ENCODE data around the gene RAB33A.
"Not testable (repeated sequence)": the region's sequence is repeated elsewhere in the genome, so short reads cannot be mapped to it uniquely, and the experiment has no call there.

The RAB33A gene

DNA sequence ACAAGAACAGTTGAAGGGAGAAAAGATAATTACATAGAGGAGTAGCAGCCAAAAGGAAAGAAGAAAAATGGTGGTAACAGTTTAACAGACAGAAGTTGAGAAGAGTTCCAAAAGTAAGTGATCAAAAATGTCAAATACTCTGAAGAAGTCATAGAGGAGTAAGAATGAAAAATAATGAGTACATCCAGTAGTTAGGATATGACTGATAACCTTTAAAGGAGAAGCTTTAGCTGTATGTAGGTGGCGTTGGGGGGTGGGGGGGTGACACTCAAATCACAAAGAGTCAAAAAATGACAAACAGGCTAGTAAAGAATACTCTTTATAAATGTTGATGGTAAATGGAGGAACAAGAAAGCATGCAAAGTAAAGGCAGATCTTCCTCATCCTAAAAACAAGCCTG lies 40.6 kb downstream of the RAB33A start:
- Histone ChIP-seq H3K36me3 (ENCODE audit: control insufficient read depth, insufficient read depth, low read length) (no peaks in the 10 kb centered on the region), H3K4me3 (ENCODE audit: low read length) (no peak overlapping the region), H3K27me3 (ENCODE audit: control insufficient read depth, insufficient read depth, low read length) (no peaks in the 10 kb centered on the region), H3K27ac (ENCODE audit: low read depth, low read length) (no peak overlapping the region), H3K9ac (ENCODE audit: low read length) (no peak overlapping the region), H3K4me1 (ENCODE audit: control insufficient read depth, insufficient read depth, low read length) (no peaks in the 10 kb centered on the region)

DNA sequence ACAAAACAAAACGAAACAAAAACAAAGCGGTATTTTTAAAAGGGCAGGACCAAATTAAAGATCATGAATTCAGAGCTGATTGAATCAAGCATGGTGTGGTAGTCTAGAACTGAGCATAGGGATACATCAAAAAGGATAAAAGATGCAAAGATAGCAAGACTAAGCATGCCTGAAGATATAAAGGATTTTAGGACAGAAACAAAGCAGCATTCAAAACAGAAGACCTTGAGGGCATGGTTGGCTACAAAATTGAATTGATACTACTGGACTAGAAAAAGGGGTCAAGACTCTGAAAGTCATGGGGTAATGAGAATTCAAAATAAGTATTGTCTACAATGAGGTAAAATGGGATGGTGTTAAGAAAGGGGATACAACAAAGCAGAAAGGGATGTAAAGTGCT lies 41.6 kb downstream of the RAB33A start:
- Histone ChIP-seq H3K27ac (ENCODE audit: low read depth, low read length) (no peak overlapping the region), H3K9ac (ENCODE audit: low read length) (no peak overlapping the region), H3K36me3 (ENCODE audit: control insufficient read depth, insufficient read depth, low read length) (no peaks in the 10 kb centered on the region), H3K4me1 (ENCODE audit: control insufficient read depth, insufficient read depth, low read length) (no peaks in the 10 kb centered on the region), H3K27me3 (ENCODE audit: control insufficient read depth, insufficient read depth, low read length) (no peaks in the 10 kb centered on the region), H3K4me3 (ENCODE audit: low read length) (no peak overlapping the region)

- Histone ChIP-seq H3K27ac (ENCODE audit: low read depth, low read length) (no peak overlapping the region), H3K36me3 (ENCODE audit: control insufficient read depth, insufficient read depth, low read length) (no peaks in the 10 kb centered on the region), H3K9ac (ENCODE audit: low read length) (no peak overlapping the region), H3K4me3 (ENCODE audit: low read length) (no peak overlapping the region), H3K27me3 (ENCODE audit: control insufficient read depth, insufficient read depth, low read length) (no peaks in the 10 kb centered on the region), H3K4me1 (ENCODE audit: control insufficient read depth, insufficient read depth, low read length) (no peaks in the 10 kb centered on the region)
Measured at GRCh38 chrX:130216320-130216719, 44.6 kb downstream of the RAB33A start.

GRCh38 chrX:130224810-130225209 lies 53.0 kb downstream of the RAB33A start:
- H3K4me3 ChIP-seq (ENCODE audit: low read length): no peak overlapping the region
- H3K36me3 ChIP-seq (ENCODE audit: control insufficient read depth, insufficient read depth, low read length): peaks cover 3% of the 10 kb centered on the region
- H3K4me1 ChIP-seq (ENCODE audit: control insufficient read depth, insufficient read depth, low read length): no peaks in the 10 kb centered on the region
- H3K27ac ChIP-seq (ENCODE audit: low read depth, low read length): no peak overlapping the region
- H3K9ac ChIP-seq (ENCODE audit: low read length): no peak overlapping the region
- no peaks in the 10 kb centered on the region for H3K27me3 ChIP-seq (ENCODE audit: control insufficient read depth, insufficient read depth, low read length)

DNA sequence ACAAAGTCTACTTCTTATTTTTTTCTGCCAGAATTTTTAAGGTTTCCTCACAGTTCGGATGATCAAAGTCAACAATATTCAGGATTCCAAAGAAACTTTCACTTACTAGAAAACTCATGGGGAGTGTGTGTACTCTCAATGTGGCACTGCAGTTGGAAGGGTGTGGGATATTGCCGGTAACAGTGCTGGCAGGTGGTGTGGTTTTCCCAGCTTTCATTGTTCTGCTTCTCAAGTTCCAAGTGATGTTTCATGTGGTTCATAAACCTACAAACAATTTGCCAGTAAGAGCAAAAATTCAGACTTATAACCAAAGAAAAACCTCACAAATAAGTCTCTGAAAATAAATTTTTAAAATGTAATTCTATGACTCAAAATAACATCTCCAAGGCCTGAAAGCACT lies 57.1 kb downstream of the RAB33A start:
- Histone ChIP-seq H3K27me3 (ENCODE audit: control insufficient read depth, insufficient read depth, low read length) (no peaks in the 10 kb centered on the region), H3K4me1 (ENCODE audit: control insufficient read depth, insufficient read depth, low read length) (no peaks in the 10 kb centered on the region), H3K9ac (ENCODE audit: low read length) (no peak overlapping the region), H3K36me3 (ENCODE audit: control insufficient read depth, insufficient read depth, low read length) (peaks cover 3% of the 10 kb centered on the region), H3K27ac (ENCODE audit: low read depth, low read length) (no peak overlapping the region), H3K4me3 (ENCODE audit: low read length) (no peak overlapping the region)

DNA sequence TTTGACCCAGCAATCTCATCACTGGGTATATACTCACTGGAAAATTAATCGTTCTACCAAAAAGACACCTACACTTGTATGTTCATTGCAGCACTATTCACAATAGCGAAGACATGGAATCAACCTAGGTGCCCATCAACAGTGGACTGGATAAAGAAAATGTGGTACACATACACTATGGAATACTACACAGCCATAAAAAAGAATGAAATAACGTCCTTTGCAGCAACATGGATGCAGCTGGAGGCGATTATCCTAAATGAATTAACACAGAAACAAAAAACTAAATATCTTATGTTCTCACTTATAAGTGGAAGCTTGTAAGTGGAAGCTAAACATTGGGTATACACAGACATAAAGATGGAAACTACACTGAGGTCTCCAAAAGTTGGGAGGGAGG lies 59.4 kb downstream of the RAB33A start:
- not testable (repeated sequence) for H3K9ac ChIP-seq (ENCODE audit: low read length); H3K4me1 ChIP-seq (ENCODE audit: control insufficient read depth, insufficient read depth, low read length); H3K4me3 ChIP-seq (ENCODE audit: low read length); H3K27me3 ChIP-seq (ENCODE audit: control insufficient read depth, insufficient read depth, low read length); H3K27ac ChIP-seq (ENCODE audit: low read depth, low read length); H3K36me3 ChIP-seq (ENCODE audit: control insufficient read depth, insufficient read depth, low read length)
